H1 (cell line): ENCODE results near the gene EGR2. TPM values are rescaled to one million over a fixed set of nuclear protein-coding genes. Genes with fewer than 3 reads are reported as not detected.

Source experiments
- CEBPB ChIP-seq: IDR thresholded peaks from 2 replicates; pipeline ENCODE4 v1.6.1; 2012; ENCODE audit warnings: low read depth, low read length
- SIRT6 ChIP-seq: IDR thresholded peaks from one replicate; pipeline ENCODE4 v1.7.1; 2012; ENCODE audit warnings: low read length, inconsistent platforms
- SP2 ChIP-seq: IDR thresholded peaks from 2 replicates; pipeline ENCODE4 v1.6.1; 2012; ENCODE audit warnings: mild to moderate bottlenecking, low read length, inconsistent platforms
- SRF ChIP-seq: IDR thresholded peaks from 2 replicates; pipeline ENCODE4 v1.6.1; 2011; ENCODE audit warnings: mild to moderate bottlenecking, low read depth, low read length, moderate library complexity
- ZNF274 ChIP-seq: IDR thresholded peaks from 2 replicates; pipeline ENCODE4 v1.7.0; 2012; ENCODE audit warnings: low read length, borderline replicate concordance; ENCODE audit errors: extremely low read depth
- polyA plus RNA-seq, 7 experiments: library from polyadenylated mRNA; depleted of rRNA in 3 of 7; stranded (reverse) in 5 of 7; unstranded in 2 of 7; fragments of >200 nt in 5 of 7; fragments of 200-250 nt in 2 of 7; gene quantifications; 1 replicate in 5 of 7; 2 replicates in 1 of 7; 4 replicates in 1 of 7; pipeline versions ENCODE4 v1.2.1 to v1.2.3, GENCODE V29; 2011 to 2013; ENCODE audit warnings: missing spikeins in 2 of 7, mixed read lengths in 2 of 7
- total RNA-seq: library from RNA; stranded (reverse); fragmentation: NEBNext Ultra II Directional; extraction: Animal tissue kit (Norgen Biotek cat#: 25700); gene quantifications from 2 replicates; pipeline ENCODE4 v1.2.1, GENCODE V29; 2021

EGR2 gene
- total and polyA plus RNA-seq, 2 of the 8 experiments (the other 6 are each of a cell fraction or from before 2014, with no cell fraction given), result 1.3 to 2.1 TPM

GRCh38 chr10:62826273-62826672 is 10.1 kb upstream of the EGR2 start (continued):
- TF ChIP-seq ZNF274 (no peak), SIRT6 (no peak), SRF (no peak), CEBPB (no peak), SP2 (no peak)
